Gastroesophageal sphincter (tissue), 3 donors: ENCODE data around the gene CDK10.

Experiments used
- EP300 ChIP-seq: sonication (generic); formaldehyde crosslinking; IDR thresholded peaks from one replicate; pipeline ENCODE4 v1.6.1; 2017; ENCODE audit warnings: antibody characterized with exemption, mild to moderate bottlenecking
- POLR2A ChIP-seq, 2 donors: fragments of 450-650 bp; IDR thresholded peaks; one replicate each; pipeline ENCODE4 v1.6.1; 2017; ENCODE audit warnings: antibody characterized with exemption in 2 of 2, mild to moderate bottlenecking in 2 of 2, moderate library complexity in 1 of 2
- POLR2AphosphoS5 ChIP-seq: sonication (generic); formaldehyde crosslinking; IDR thresholded peaks from one replicate; pipeline ENCODE4 v1.6.1; 2017; ENCODE audit warnings: antibody characterized with exemption
- TF ChIP-seq, protein P1 (sequence below), 4 experiments: fragments of 200-600 bp in 2 of 4; fragments of 450-650 bp in 2 of 4; sonication (generic) in 1 of 4; IDR thresholded peaks; one replicate each; pipeline ENCODE4 v1.5.1; 2017 to 2019; ENCODE audit warnings: antibody characterized with exemption in 4 of 4, mild to moderate bottlenecking in 2 of 4, moderate library complexity in 2 of 4

DNA sequence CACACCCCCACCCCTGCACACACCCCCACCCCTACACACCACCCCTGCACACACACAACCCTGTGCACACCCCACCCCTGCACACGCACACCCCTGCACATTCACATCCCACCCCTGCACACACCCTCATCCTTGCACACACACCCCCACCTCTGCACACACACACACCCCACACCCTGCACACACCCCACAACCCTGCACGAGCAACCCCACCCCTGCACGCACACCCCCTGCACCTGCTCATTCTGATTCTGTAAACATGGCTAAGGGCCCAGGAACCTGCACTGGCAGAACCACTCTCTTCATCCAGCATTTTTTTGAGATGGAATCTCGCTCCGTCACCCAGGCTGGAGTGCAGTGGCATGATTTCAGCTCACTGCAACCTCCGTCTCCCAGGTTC lies 47.1 kb upstream of the CDK10 start:
- TF ChIP-seq POLR2A (IDR thresholded peaks at IDR 0.05) (no peak), POLR2AphosphoS5 (no peak), EP300 (no peak)
- TF ChIP-seq, protein P1, sequence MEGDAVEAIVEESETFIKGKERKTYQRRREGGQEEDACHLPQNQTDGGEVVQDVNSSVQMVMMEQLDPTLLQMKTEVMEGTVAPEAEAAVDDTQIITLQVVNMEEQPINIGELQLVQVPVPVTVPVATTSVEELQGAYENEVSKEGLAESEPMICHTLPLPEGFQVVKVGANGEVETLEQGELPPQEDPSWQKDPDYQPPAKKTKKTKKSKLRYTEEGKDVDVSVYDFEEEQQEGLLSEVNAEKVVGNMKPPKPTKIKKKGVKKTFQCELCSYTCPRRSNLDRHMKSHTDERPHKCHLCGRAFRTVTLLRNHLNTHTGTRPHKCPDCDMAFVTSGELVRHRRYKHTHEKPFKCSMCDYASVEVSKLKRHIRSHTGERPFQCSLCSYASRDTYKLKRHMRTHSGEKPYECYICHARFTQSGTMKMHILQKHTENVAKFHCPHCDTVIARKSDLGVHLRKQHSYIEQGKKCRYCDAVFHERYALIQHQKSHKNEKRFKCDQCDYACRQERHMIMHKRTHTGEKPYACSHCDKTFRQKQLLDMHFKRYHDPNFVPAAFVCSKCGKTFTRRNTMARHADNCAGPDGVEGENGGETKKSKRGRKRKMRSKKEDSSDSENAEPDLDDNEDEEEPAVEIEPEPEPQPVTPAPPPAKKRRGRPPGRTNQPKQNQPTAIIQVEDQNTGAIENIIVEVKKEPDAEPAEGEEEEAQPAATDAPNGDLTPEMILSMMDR (IDR thresholded peaks at IDR 0.05) = no peak
